GM18517 (cell line): ENCODE results near the gene LRFN4.

ENCODE experiments used
- ATAC-seq: cut with Tn5 transposase; IDR thresholded peaks from one replicate; pipeline ENCODE4 v1.9.1; 2021; ENCODE audit warnings: mild to moderate bottlenecking, moderate library complexity; ENCODE audit not compliant: unreplicated experiment

Gene LRFN4

DNA sequence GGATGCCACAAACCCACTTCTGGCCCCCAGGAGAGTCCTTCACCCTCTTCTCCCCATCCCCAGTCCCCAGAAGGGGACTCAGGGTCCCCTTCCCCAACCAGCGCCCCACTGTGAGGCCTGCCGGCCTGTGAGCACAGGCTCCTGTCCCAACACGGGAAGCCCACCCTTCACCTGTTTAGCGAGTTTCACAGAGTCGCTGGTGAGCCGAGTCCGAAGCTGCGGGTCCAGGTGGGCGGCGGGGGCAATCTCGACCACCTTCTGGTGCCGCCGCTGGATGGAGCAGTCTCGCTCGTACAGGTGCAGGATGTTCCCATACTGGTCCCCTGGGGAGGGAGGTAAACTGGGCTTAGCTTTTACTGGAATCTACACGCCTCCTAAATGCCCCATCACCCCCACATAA is 13.3 kb downstream of the LRFN4 start:
- ATAC-seq = no peak

DNA sequence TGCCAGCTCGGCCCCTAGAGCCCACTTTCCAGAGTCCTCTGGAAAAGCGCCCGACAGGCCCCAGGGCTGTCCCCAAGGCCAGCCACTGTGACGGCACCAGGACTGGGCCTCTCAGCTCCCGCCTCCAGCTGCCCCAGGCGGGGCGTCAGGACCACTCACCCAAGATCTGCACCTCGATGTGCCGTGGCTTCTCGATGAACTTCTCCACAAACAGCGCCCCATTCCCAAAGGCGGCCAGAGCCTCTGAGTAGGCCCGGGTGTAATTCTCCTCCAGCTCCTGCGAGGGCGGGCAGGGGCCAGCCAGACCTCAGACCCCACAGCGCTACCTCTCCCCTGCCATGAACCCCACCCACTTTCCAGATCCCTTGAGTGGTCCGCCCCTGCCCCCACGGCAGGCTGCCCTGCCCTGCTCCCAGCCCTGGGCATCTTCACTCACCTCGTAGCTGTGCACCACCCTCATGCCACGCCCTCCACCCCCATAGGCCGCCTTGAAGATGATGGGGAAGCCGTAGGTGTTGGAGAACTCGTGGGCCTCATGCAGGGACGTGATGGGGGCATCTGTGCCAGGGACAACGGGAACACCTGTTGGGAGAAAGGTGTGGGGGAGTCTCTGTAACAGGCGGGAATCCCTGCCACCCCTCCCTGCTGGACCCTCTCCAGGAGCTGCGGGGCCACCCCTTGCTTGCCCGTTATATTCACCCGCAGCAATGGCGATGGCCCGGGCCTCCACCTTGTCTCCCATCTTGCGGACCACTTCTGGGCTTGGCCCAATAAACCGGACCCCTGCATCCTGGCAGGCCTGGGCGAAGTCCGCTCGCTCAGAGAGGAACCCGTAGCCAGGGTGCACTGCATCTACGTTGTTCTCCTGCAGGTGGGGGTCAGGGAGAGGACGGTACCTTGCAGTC is 14.0 kb downstream of the LRFN4 start:
- ATAC-seq = no peak

DNA sequence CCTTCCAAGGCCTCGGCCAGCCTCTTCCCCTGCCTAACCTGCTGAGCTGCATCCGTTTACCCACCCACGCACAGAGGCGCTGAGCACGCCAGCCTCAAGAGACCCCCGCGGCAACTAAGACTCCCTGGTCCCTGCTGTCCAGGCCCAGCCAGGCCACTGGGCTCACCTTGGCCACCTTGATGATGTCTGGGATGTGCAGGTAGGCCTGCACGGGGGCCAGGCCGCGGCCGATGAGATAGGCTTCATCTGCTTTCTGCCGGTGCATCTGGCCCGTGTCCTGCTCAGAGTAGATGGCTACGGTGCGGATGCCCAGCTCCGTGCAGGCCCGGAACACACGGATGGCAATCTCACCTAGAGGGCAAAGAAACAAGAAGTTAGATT is 14.6 kb downstream of the LRFN4 start:
- no peak for ATAC-seq

DNA sequence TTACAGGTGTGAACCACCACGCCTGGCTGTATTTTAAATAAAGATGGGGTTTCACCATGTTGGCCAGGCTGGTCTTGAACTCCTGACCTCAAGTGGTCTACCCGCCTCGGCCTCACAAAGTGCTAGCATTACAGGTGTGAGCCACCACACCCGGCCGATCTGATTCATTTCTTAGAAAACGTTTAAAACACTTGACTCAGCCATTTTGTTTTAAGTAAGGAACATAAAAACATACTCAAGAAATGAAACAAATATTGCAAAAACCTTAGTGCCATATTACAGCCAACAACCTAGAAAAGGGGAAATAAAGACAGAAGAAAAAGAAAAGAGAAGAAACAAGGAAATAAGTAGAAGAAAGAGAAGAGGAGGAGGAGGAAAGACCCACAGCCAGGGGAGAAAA is 17.4 kb downstream of the LRFN4 start:
- no peak for ATAC-seq

DNA sequence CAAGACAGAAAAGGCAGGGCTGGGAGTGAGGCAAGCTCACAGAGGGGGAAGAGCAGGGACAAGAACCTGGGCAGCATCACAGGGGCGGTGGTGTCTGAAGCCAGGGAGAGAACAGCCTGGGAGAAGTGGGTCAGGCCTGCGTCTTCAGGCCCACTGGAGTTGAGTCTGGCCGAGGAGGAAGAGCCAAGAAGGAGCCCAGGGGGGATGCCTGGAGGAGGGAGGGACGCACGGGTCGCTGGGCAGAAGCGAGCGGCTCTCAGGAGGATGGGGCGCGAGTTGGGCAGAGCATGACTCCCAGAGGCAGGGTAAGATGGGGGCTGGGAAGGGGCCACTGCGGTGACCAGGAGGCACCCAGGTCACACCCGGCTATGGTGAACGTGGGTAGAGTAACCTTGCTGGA is 18.5 kb downstream of the LRFN4 start:
- ATAC-seq = no peak

DNA sequence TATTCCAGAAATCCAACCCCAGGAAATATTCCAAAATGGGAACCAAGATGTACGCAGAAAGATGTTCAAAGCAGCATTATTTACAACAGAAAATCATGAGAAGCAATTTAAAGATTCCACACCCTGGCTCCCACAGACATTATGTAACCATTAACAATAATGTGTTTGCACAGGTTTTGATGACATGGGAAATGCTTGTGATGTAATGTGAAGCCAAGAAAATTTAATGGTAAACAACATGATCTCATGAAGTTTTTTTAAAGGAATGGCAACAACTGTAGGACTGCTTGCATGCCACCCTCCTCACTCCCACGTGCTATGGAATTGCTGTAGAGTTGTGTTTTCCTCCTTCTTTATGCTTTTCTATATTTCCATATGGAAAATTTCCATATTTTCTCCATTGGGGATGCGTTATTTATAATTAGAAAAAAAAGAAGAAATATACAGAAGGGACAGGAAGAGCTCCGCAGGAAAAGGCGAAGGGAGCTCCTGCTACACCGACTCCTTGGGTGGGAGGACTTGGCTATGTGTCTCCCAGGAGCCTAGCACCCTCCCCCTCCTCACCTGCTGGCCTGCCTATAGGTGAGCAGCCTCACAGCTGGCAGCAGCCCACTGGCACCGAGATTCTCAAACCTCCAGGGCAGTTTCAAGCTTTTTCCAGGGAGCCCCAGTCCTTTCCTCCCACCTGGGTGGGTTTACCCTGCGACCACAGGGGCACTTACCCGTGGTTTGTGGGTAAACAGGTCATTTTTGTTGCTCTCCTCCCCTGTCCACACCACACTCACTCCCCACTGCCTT is 20.9 kb downstream of the LRFN4 start:
- no peak for ATAC-seq

DNA sequence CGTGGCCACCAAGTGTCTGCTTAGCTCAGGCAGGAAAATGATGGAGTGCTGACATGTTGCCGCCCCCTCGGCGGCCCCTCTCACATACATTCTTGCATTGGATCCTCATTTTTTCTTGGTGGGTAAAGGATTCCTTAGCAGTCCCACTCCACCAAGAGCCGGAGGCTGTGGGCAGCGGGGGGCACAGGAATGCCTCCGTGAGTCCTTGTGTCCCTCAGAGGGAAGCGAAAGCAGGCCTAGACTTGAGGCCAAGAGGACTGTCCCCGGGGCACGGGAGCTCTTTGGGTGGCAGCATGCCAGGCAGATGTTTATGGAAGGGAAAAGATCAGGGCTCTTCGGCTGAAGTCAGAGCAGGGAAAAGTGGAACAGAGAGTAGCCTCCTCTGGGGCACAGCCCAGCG is 21.6 kb downstream of the LRFN4 start:
- no peak for ATAC-seq

DNA sequence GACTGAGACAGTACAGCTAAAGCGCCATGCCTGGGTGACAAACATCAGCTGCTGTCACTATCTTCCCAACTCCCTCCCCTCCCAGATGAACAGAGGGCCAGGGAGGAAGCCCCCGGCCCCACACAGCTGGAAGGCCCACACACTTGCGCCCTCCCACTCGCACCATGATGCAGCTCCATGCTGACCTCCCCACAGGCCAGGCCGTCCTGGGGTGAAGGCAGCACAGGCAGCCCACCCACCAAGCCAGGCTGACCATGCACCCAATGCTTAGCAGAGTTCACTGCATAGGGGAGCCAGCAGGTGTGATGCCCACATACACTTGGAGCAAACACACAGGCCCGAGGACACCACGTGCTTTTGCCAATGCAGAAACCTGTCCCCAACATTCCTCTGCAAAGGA is 22.1 kb downstream of the LRFN4 start:
- ATAC-seq = no peak

DNA sequence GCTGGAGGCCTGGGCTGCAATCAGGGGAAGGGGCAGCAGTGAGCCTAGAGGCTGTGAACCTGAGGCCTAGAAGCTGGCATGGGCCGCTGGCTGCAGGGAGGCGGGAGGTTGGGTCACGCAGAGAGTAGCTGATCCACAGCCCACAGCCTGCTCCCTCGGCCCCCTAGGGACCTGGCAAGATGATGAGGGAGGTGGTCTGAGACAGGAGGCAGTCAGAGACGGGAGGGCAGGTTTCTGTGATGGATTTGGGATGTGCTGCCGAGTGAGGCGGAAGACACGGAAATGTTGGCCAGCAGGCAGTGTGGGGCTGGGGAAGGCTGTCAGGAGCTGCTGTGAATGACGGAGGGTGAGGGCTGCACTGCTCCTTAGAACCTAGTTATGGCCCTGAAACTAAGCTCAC is 22.7 kb downstream of the LRFN4 start:
- ATAC-seq = no peak

DNA sequence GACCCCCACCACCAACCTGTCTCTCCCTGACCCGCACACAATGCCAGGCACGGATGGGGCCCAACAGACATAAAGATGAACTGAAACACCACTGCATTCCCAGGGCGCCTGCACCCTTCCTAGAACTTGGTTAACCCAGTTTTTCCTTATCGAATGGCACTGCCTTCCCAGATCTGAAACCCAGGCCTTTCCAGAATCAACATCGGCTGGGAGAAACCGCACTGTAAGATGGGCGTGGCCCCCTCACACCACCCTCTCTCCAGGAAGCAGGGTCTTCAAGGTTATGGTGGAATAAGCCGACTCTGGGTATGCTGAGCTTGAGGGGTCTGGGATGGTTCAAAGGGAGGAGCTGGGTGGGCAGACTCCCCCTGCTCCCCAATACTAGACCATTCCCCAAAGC is 23.1 kb downstream of the LRFN4 start:
- no peak for ATAC-seq

DNA sequence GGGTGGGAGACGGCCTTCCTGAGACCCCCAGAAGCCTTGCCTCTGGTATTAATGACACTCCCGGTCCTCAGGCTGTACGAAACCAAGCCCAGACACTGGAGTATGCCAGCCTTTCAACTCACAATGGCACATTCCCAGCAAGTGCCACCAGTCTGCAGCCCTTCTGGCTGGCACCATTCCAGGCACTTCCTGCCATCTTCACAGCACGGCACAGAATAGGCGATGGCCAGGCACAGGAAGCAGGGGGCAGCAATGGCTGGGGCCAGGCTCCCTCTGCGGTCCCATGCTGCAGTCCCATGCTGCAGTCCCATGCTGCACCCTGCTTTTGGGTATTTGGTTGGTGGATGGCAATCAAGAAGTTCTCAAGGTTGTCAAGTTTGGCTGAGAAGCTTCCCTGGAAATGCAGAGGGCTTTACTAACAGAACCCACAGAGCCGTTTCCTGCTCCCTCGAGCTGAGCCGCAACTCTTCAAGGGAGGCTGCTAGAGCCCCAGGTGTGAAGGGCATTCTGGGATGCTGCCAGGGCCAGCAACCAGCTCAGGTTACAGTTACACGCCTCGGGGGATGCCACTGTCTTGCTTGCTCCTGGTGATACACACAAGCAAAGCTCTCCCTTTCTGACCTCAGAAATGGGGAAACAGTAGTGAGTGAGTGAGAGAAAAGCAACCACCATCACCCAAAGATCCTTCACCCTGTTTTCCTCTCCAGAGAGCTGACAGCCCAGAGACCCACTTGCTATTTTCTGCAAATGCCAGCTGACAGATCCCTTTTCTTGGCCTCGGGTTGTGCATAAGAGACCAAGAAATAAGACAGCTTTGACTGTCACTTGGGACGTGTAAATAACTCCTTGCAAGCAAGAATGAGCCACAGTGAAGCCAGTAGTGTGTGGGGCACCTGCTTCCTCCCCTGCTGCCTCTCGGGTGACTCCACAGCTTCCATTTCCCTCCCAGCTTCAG is 23.9 kb downstream of the LRFN4 start:
- no peak for ATAC-seq

DNA sequence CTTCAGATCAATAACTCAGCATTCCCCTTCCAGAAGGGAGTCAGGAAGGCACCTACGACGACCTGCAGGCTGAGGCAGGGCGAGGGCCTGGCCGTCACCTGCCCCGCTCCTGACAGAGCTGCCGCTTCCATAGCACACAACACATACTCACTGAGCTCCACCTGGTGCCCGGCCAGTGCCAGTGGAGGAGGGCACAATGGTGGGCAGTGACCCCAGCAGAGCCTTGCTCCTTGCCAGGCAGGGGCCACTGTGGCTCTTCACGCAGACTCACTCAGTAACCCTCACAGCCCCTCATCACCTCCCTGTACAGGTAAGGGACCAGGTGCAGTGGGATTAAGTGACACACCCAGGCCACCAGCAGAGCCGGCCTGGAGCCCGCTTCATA is 24.6 kb downstream of the LRFN4 start:
- no peak for ATAC-seq

DNA sequence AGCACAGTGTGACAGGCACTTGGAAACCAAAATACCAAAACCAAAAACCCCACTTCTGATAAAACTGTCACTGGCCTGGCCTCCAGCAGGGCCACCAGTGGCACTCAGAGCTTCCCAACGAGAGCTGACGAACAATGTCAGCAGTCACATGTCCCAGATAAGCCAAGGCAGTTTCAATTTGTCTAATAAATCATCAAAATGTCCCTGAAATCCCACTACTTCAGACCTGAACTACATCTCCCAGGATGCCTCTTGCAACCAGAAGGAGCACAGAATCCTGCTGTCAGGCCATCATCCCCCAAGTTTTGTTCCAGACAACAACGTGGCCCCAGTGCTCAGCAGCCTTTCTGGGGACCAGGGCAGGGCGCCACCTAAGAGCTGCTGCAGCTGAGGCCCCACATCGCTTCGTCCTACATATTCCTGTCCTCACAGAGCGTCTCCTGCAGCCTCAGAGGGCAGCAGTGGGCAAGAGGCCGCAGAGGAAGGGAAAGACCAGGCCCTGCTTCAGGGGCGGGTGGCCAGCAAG is 25.1 kb downstream of the LRFN4 start:
- no peak for ATAC-seq

DNA sequence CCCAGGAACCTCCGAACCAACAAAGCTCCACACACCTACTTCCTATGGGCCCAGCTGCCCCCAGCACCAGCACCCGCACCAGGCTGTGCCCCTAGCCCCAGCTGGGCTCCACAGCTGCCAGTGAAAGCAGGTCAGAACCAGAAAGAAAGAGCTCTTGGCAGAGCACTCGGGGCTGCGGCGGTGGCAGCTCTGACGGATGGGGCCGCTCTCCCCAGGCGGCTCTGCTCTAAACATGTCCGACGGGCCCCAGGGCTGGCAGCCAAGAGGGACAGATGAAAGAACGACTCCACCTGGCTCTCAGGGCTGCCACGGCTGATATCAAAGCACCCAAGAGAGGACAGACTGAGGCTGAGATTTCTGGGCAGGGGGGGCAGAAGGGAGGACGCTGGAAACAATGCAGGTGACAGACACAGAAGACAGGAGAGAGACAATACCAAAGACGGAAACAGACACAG is 25.7 kb downstream of the LRFN4 start:
- no peak for ATAC-seq

DNA sequence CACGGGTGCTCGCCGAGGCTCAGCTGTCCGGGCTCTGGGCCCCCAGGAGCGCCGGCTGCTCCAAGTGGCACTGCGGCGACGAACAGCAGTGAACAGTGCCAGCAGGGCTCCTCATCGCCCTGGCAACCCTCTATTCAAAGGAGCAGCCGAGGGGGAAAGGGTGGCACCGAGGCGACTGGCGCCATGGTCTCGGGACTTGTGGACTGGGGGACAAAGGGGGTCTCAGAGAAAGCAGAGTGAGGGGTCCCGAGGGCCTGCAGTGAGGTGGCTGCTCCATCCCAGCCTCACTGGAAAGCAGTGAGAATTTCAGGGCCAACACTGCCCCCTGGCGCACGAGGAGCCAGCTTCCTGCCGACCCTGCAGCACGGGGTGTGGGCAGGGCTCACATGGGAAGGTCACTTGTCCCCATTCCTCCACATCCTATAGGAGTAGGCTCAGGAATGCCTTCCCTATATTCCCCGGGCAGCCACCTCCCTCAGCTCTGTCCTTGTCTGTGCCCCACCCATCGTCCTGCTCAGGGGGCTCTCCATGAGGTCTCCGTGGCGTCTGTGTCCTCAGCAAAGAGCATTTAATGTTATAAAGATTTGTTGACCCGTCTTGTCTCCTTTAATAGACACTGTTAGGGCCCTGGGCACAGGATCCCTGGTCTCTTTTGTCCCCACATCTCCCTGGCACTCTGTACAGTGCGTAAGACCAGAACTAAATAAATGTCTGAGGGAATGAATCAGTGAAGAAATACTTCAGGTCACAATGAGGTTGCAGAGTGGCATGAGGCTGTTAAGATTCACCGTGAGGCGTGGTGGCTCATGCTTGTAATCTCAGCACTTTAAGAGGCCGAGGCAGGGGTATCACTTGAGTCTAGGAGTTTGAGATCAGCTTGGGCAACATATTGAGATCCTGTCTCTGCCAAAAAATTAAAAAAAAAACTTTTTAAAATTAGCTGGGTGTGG is 26.4 kb downstream of the LRFN4 start:
- no peak for ATAC-seq

DNA sequence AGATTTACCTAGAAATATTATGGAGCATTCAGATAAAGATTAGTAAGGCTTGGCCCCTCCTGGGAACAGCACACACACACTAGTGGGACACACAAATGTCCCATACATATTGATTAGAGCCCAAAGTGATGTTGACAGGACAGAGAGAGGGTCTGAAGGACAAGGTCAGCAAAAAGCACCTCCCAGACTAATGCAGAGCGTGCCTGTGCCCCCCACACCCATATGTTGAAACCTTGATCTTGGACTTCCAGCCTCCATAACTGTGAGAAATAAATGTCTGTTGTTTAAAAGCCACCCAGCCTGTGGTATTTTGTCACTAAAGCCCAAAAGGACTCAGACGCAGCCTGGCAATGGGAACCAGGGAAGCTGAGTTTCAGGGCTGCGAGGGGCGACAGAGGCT is 27.6 kb downstream of the LRFN4 start:
- ATAC-seq = no peak

DNA sequence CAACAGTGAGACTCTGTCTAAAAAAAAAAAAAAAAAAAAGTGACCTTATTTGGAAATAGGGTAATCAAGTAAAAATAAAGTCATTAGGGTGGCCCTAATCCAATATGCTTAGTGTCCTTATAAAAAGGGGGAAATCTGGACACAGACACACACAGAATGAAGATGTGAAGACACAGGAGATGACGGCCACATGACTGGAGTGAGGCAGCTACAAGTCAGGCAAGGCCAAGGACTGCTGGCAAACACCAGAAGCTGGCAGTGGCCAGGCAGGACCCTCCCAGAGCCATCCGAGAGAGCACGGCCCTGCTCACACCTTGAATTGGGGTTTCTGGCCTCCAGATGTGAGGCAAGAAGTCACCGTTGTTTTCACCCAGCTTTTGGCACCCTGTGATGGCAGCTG is 28.6 kb downstream of the LRFN4 start:
- no peak for ATAC-seq

DNA sequence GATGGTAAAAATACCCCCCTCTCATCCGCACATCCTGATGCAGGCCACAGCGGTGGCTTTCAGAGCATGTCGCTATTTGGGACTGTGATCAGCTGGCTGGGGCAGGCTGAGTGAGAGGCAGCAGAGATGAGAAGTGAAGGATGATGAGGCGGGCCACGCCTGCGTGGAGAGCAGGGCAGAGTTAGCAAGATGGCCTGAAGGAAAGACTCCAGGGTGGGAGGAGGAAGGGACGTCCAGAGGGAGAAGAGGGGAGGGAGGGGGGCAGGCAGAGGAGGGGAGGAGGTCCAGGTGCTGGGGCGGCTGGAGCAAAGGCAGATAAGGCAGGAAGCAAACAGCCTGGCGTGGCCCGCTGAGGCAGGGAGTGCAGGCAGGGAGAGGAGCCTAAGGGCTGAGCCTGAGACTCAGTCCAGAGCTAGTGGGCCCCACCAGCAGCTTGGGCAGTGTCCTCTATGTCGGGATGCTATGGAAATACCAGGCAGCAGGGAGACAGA is 29.1 kb downstream of the LRFN4 start:
- ATAC-seq = no peak

DNA sequence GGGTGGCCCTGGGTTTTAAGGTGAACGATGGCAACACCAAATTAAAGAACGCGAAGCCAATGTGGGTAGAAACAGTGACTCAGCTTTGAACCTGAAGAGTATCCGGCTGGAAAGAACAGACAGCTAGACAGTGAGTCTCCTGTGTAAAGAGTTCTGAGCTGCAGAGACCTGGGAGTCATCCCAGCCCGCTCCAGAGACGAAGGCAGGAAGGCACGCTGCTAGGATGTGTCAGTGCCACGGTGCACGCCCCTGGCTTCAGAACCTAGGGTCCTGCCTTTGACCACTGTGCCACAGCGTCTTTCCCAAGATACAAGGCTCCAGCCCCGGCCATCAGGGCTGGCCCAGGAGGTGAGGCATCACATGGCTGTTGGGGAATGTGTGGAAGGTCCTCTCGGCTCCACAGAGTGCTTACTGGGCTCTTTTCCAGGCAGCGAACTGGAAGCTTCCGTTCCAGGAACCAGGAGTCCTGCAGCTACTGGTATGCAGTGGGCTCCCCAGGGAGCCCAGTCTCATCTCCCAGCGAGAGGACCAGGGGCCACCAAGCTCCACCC is 29.9 kb downstream of the LRFN4 start:
- ATAC-seq = no peak
